Bronchial epithelial cell (primary cell): ENCODE measurements around the gene BTG1. TPM values are rescaled to one million over a fixed set of nuclear protein-coding genes. Genes with fewer than 3 reads are reported as not detected.
"Not testable (repeated sequence)": the region's sequence is repeated elsewhere in the genome, so short reads cannot be mapped to it uniquely, and the experiment has no call there.

ENCODE experiments used
- DNase-seq: peaks from one replicate; pipeline ENCODE4 v3.0.0-alpha.2; 2010; ENCODE audit warnings: low read depth
- FAIRE-seq: peaks from 2 replicates; lab custom pipeline; 2011; peaks lifted over from hg19 to GRCh38; lab: Jason Lieb, UNC
- H3K27me3 ChIP-seq: 2 replicates; pipeline ENCODE4 v1.5.1; 2011; ENCODE audit warnings: low read length; ENCODE audit not compliant: control insufficient read depth, insufficient read depth
- H3K36me3 ChIP-seq: 2 replicates; pipeline ENCODE4 v1.5.1; 2011; ENCODE audit warnings: low read length; ENCODE audit not compliant: control insufficient read depth, insufficient read depth
- H3K4me3 ChIP-seq: 2 replicates; pipeline ENCODE4 v1.5.1; 2011; ENCODE audit warnings: mild to moderate bottlenecking, low read depth, low read length, control low read depth
- CTCF ChIP-seq: IDR thresholded peaks from 2 replicates; pipeline ENCODE4 v1.5.1; 2011; ENCODE audit warnings: mild to moderate bottlenecking, moderate library complexity, low read length, control low read depth, inconsistent platforms; ENCODE audit not compliant: insufficient read depth, severe bottlenecking
- total RNA-seq: library from RNA; depleted of rRNA; stranded (reverse); fragments of >200 nt; gene quantifications from 2 replicates; pipeline ENCODE4 v1.2.1, GENCODE V29; 2014

BTG1 gene
- total RNA-seq, 1 donor from 2014 or later = 14.7 TPM

GRCh38 chr12:92136026-92136730 lies 9.5 kb downstream of the BTG1 start:
- peak; percentile 32 for FAIRE-seq
- H3K4me3 ChIP-seq = no peak overlapping the region
- H3K36me3 ChIP-seq = no peaks in the 10 kb centered on the region
- H3K27me3 ChIP-seq = no peaks in the 10 kb centered on the region
- no peak for DNase-seq
- no peak for TF ChIP-seq CTCF

GRCh38 chr12:92135541-92135940 lies 10.1 kb downstream of the BTG1 start:
- not testable (repeated sequence) for H3K27me3 ChIP-seq, FAIRE-seq, DNase-seq, H3K4me3 ChIP-seq, H3K36me3 ChIP-seq

GRCh38 chr12:92134638-92135274 lies 10.9 kb downstream of the BTG1 start:
- H3K36me3 ChIP-seq = no peaks in the 10 kb centered on the region
- TF ChIP-seq CTCF = no peak
- DNase-seq = peak; percentile 89
- H3K27me3 ChIP-seq = no peaks in the 10 kb centered on the region
- H3K4me3 ChIP-seq = no peak overlapping the region
- FAIRE-seq = no peak

- no peak for TF ChIP-seq CTCF
- Histone ChIP-seq H3K36me3 (no peaks in the 10 kb centered on the region), H3K4me3 (no peak overlapping the region)
Measured at GRCh38 chr12:92133795-92134637, 11.6 kb downstream of the BTG1 start.

GRCh38 chr12:92133171-92133570 lies 12.5 kb downstream of the BTG1 start:
- no peaks in the 10 kb centered on the region for H3K36me3 ChIP-seq
- DNase-seq (no peak), FAIRE-seq (no peak)
- H3K4me3 ChIP-seq = no peak overlapping the region
- no peaks in the 10 kb centered on the region for H3K27me3 ChIP-seq
- TF ChIP-seq CTCF = no peak

More at GRCh38 chr12:92133795-92134637, 11.6 kb downstream of the BTG1 start:
- DNase-seq (no peak), FAIRE-seq (peak; percentile 7)
- H3K27me3 ChIP-seq = no peaks in the 10 kb centered on the region

GRCh38 chr12:92132288-92132687 lies 13.4 kb downstream of the BTG1 start:
- DNase-seq = no peak
- H3K27me3 ChIP-seq = no peaks in the 10 kb centered on the region
- no peak for FAIRE-seq
- no peak overlapping the region for H3K4me3 ChIP-seq
- no peak for TF ChIP-seq CTCF
- no peaks in the 10 kb centered on the region for H3K36me3 ChIP-seq
